Fibroblast of pulmonary artery (primary cell): Measurements from ENCODE around the gene ERC2.
A peak's percentile ranks its signal among the peaks of the same experiment; 100 is the strongest.

ENCODE experiments used
- DNase-seq: peaks from one replicate; pipeline ENCODE4 v3.0.0-alpha.2; 2010; ENCODE audit warnings: low read depth
- H3K4me3 ChIP-seq: replicated peaks from 2 replicates; pipeline ENCODE4 v1.5.1; 2011; ENCODE audit warnings: low read depth, mild to moderate bottlenecking, control low read depth, low read length, moderate library complexity
- TF ChIP-seq, protein P1 (sequence below): IDR thresholded peaks from 2 replicates; pipeline ENCODE4 v1.5.1; 2011; ENCODE audit warnings: mild to moderate bottlenecking, control low read depth, low read length, inconsistent platforms; ENCODE audit errors: missing control alignments

ERC2 gene

DNA sequence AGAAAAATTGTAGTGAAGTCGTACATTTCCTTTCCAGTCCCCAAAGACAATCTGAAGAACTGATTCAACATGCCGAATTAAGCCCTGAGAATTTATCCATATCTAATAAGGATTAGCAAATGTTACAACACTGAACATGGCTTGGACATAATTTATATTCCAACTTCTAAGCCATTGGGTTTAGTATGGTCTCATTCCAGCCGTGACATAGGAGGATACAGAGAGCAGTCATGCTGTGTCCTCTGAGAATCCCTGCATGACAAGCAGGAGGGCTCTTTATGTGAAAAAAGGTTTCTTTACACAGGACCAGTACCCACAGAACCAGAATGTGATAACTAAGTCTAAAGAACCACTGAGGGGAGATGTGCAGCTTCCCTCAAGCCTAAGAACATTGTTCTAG is 749.3 kb downstream of the ERC2 start:
- H3K4me3 ChIP-seq, result no peak overlapping the region
- TF ChIP-seq, protein P1, sequence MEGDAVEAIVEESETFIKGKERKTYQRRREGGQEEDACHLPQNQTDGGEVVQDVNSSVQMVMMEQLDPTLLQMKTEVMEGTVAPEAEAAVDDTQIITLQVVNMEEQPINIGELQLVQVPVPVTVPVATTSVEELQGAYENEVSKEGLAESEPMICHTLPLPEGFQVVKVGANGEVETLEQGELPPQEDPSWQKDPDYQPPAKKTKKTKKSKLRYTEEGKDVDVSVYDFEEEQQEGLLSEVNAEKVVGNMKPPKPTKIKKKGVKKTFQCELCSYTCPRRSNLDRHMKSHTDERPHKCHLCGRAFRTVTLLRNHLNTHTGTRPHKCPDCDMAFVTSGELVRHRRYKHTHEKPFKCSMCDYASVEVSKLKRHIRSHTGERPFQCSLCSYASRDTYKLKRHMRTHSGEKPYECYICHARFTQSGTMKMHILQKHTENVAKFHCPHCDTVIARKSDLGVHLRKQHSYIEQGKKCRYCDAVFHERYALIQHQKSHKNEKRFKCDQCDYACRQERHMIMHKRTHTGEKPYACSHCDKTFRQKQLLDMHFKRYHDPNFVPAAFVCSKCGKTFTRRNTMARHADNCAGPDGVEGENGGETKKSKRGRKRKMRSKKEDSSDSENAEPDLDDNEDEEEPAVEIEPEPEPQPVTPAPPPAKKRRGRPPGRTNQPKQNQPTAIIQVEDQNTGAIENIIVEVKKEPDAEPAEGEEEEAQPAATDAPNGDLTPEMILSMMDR, result no peak
- DNase-seq, result no peak

DNA sequence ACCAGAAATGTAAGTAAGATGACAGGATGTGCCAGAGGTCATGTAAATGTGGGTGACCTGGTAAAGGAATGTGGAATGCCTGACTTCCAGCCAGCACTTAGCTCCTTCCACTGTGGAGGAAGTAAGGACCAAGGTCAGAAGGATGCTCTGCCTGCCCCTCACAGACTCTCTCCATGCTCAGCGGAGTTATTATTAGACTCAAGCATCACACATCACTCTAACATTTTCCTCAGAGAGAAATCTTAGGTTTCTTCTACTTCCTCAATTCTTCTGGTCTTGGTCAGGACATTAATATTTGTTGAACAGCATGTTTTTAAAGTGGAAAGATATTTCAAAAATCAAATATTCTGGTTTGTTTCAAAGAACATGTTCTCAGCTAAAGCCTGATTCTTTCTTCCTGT is 749.7 kb downstream of the ERC2 start:
- TF ChIP-seq, protein P1, result no peak
- DNase-seq, result peak; percentile 11
- H3K4me3 ChIP-seq, result no peak overlapping the region

DNA sequence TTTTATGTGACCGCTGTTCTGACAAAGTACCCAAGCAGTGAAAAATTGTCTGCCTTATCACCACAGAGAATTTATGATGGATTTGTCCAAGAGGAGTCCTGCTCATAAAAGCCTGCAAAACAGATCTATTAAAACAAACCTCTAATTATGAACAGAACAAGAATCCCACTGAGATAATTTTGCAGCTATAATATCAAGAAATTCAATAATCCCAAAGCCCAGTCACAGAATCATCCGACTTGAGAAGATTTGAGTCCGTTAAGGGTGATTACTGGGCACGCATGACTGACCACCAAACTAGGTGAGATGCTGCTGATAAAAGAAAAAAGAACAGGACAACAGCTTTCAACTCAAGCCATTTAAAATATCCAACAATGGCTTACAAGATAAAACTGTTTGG is 750.2 kb downstream of the ERC2 start:
- DNase-seq, result no peak
- TF ChIP-seq, protein P1, result no peak
- no peak overlapping the region for H3K4me3 ChIP-seq

DNA sequence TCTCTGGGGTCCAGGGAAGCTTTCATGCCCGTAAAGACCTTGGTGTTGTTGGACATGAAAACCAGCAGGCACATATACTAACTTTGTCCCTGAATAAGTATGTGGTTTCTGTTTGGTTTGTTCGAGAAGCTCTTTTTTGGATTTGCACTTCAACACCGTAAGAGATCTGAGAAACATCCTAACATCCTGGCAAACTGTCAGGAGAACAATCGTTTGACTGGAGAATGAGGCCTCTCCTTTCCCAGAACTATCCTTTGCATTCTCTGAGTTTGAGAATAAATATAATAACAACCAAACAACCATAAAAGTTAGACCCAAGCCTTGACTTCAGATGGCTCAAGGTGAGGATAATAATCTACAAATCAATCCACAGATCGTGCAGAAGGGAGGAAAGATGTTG is 750.8 kb downstream of the ERC2 start:
- DNase-seq, result no peak
- no peak overlapping the region for H3K4me3 ChIP-seq
- TF ChIP-seq, protein P1, result no peak

DNA sequence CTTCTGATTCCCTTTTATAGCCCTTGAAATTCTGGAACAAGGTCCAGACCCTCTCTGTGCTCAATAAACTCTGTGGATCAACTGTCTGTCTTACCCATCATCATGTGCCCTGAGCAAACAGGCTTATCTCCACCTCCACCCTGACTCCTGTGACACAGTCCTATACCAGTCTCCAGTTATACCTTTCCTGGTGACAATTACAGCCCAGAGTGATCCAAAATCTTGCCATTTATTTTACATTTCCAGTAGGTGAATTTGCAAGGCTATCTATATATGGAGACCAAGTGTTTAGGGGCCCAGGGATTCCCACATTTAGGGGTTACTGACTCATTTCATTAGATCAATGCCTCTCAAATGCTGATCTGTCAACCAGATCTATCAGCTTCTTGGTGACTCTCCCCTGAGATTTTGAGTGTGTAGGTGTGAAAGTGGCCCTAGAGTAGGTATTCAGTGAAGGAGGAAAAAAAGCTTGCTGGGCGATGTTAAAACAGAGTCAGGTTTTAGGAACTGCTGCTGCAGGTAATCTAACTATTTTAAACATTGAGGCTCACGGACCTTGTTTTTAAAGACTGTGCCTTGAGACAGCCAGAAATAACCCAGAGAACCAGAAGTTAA is 751.5 kb downstream of the ERC2 start:
- no peak overlapping the region for H3K4me3 ChIP-seq
- TF ChIP-seq, protein P1, result no peak

DNA sequence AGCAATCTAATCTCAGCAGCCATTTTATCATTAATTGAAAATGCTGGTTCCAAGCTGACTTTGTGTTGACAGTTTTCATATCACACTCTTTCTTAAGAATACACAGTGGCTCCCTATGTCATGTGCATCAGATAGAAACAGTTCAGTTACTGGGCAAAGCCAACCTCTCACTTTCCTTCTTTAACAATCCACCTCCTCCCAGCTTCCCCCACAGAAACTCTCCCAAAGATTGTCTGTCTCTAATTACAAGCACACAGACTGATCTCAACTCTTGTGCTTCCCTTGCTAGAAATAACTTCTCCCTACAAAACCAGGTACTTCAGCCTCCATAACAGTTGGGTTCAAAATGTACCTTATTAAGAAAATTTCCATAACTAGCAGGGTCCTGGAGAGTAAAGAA is 752.2 kb downstream of the ERC2 start:
- no peak overlapping the region for H3K4me3 ChIP-seq
- DNase-seq, result no peak
- TF ChIP-seq, protein P1, result no peak

More for the DNA sequence above, 751.5 kb downstream of the ERC2 start:
- DNase-seq, result no peak

DNA sequence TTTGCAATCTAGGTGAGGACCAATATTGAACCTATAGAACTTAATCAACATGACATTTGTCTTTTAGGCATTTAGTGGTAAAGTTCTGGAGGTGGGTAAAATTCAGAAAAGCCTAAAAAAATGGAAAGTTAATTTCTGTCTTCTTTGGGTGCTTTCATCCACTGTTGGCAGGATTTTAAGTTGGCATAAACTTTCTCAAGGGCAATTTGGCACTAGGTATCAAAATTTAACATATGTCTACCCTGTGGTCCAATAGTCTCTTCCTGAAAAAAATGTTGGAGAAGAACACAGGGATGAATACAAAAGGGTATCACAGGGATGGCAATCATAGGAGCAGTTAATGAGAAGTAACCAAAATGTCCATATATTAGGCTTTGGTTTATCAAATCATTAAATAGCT is 754.2 kb downstream of the ERC2 start:
- H3K4me3 ChIP-seq, result no peak overlapping the region
- DNase-seq, result no peak
- TF ChIP-seq, protein P1, result no peak
